ENCODE results near the gene ABHD14A.

- TF ChIP-seq, protein P1, sequence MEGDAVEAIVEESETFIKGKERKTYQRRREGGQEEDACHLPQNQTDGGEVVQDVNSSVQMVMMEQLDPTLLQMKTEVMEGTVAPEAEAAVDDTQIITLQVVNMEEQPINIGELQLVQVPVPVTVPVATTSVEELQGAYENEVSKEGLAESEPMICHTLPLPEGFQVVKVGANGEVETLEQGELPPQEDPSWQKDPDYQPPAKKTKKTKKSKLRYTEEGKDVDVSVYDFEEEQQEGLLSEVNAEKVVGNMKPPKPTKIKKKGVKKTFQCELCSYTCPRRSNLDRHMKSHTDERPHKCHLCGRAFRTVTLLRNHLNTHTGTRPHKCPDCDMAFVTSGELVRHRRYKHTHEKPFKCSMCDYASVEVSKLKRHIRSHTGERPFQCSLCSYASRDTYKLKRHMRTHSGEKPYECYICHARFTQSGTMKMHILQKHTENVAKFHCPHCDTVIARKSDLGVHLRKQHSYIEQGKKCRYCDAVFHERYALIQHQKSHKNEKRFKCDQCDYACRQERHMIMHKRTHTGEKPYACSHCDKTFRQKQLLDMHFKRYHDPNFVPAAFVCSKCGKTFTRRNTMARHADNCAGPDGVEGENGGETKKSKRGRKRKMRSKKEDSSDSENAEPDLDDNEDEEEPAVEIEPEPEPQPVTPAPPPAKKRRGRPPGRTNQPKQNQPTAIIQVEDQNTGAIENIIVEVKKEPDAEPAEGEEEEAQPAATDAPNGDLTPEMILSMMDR (IDR thresholded peaks at IDR 0.05; ENCODE audit: low read length), result no peak
- TF ChIP-seq EZH2 (IDR thresholded peaks at IDR 0.05; ENCODE audit: borderline replicate concordance, low read length), result no peak
Measured at GRCh38 chr3:51955175-51955892, 19.5 kb upstream of the ABHD14A start, which contains the start of gene GPR62.
